HG03064 (cell line): ENCODE data around the gene RASL11B.

Experiments used
- ATAC-seq: cut with Tn5 transposase; IDR thresholded peaks from one replicate; pipeline ENCODE4 v1.9.1; 2021; ENCODE audit warnings: low read depth; ENCODE audit not compliant: unreplicated experiment

Gene RASL11B

DNA sequence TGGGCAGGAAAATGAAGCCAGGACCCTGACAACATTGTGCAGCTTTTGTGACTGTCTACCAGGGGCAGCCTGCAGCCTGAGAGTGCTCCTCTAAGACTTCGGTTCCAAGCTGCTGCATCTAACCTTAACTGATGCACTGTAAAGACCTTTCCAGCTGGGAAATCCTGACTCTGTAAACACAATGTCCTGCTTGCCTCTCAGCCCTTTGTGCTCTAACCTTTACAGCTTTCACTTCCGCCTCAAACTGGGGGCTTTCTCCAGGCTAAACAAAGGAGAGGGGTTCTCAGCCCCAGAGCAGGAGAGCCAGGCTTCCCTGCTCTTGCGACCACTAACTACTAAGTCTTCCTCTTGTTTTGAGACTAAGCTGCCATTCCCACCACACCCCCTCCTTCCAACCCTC is 19.3 kb upstream of the RASL11B start:
- ATAC-seq = no peak

- ATAC-seq = no peak
These were observed 18.8 kb upstream of the RASL11B start for GRCh38 chr4:52843351-52843750.

- no peak for ATAC-seq
These were observed 18.2 kb upstream of the RASL11B start for GRCh38 chr4:52843958-52844357.

GRCh38 chr4:52844596-52844995 is 17.5 kb upstream of the RASL11B start:
- no peak for ATAC-seq

DNA sequence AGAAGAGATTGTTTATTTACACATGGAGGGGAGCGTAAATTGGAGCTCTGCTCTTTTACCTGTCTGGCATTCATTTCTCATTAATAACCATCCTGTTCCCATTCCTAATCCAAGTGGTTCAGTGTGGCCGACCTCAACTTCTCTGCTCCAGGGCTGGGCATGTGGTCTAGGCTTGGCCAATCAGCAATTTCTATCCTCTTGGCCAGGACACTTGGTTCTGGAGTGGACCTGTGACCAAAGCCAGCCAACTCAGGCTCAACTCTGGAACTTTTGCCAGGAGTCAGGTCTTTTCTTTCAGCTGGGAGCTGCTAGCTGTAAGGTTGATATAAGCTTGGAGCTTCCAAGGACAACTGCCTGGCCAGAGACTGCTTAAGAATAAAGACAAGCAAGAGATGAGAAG is 15.6 kb upstream of the RASL11B start:
- ATAC-seq = no peak

DNA sequence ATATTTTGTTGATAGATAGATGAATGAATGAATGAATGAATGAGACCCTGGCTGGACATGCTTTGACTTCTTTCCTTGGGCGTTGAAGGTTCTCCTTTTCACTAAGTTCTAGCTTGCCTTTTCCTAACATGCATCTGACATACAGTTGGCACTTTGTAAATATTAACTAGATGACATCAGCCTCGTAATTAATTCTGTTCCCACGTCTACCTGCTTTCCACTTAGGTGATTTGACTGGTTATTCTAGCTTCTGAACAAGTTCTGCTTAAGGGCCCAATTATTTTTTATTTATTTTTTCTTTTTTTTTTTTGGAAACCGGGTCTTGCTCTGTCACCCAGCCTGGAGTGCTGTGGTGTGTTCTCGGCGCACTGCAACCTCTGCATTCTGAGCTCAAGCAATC is 13.9 kb upstream of the RASL11B start:
- no peak for ATAC-seq

DNA sequence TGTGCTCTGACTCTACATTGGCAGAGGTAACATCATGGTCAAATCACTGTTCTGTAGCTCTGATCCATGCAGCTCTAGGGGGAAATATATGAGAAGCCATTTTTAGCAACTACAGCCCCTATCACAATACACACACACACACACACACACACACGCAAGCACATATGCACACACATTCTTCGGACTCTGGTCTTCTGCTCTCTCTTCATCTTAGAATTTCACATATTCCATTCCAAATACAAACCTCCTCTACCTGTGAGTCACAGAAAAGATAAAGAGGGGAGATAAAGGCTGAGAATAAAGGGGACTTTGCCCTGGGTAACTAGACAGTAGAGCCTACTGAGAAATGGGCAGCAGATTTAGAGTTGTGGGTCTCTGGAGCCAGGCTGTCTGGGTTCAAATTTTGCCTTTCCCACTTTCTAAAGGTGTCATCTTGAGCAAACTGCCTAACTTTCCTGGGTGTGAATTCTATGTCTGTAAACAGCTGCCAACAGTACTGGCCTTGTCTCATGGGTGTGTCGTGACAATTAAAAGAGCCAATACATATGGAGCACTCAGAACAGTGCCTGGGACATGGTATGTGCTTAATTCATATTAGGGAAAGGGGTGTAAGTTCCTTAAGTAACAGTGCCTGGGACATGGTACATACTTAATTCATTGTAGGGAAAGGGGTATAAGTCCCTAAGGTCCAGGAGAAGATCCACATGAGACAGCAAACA is 11.6 kb upstream of the RASL11B start:
- no peak for ATAC-seq

DNA sequence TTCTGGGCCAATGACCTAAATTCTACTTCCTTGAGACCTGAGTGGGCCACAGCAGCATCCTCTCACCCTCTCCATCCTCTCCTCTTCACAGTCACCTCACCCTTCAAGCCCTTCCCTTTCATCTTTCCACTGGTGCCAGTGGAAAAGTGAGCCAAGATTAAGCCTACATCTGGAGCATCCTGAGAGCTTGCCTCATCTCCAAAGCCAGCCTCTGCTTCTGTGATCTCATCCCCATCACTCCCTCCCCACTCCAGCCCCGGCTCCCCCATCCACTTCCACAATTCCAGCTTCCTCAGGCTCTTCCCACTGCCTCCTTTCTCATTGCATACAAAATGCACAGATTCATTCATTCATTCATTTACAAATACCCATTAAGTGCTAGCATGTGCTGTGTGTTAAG is 10.1 kb upstream of the RASL11B start:
- ATAC-seq = no peak

GRCh38 chr4:52852711-52853110 is 9.4 kb upstream of the RASL11B start:
- no peak for ATAC-seq

DNA sequence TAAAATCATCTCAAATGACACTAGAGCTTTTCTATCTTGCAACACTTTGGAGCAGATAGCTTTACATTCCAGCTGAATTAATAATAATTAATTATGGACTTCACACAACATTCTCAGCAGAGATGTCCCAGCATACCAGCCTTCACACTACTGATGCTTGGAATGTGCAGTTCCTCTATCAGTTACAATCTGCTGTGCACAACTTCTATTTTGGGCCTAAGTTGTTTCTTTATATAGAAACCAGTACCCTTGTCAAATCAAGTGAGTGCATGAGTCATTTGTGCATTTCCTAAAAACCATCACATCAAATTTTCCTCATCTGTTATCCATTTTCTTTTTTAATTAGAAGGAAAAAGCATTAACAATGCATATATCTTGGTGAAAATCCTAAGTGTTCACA is 8.8 kb upstream of the RASL11B start:
- no peak for ATAC-seq

- ATAC-seq = no peak
These were observed 5.3 kb upstream of the RASL11B start for GRCh38 chr4:52856801-52857200.

- ATAC-seq = no peak
These were observed 1.8 kb upstream of the RASL11B start for GRCh38 chr4:52860361-52860760.

- ATAC-seq = no peak
These were observed 820 bp upstream of the RASL11B start for GRCh38 chr4:52861171-52861823.

- ATAC-seq = no peak
These were observed 583 bp downstream of the RASL11B start for GRCh38 chr4:52862639-52863161.

- ATAC-seq = no peak
These were observed 1.2 kb downstream of the RASL11B start for GRCh38 chr4:52863324-52863723.

- ATAC-seq = no peak
These were observed 2.7 kb downstream of the RASL11B start for GRCh38 chr4:52864793-52865192.

- no peak for ATAC-seq
These were observed 3.2 kb downstream of the RASL11B start for GRCh38 chr4:52865300-52865699.

- ATAC-seq = no peak
These were observed 4.6 kb downstream of the RASL11B start for GRCh38 chr4:52866734-52867133.

- no peak for ATAC-seq
These were observed 5.0 kb downstream of the RASL11B start for GRCh38 chr4:52867163-52867562.

DNA sequence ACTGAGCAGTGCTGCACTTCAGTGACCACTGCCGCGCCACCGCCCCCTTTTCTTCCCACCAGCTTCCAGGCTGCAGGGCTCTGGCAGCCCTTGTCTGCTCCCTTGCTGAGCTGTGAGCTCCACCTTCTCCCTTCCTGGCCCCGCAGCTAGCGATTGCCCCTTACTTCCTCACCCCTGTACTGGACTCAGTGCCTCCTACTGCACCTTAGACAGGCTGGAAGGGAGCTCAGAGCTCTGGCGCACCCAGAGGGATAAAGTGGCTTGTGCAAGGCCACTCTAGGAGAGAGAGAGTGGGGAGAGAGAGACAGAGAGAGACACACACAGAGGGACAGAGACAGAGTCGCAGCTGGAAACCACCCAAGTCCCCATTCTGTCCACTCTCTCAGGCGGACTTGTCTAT is 6.0 kb downstream of the RASL11B start:
- ATAC-seq = no peak

DNA sequence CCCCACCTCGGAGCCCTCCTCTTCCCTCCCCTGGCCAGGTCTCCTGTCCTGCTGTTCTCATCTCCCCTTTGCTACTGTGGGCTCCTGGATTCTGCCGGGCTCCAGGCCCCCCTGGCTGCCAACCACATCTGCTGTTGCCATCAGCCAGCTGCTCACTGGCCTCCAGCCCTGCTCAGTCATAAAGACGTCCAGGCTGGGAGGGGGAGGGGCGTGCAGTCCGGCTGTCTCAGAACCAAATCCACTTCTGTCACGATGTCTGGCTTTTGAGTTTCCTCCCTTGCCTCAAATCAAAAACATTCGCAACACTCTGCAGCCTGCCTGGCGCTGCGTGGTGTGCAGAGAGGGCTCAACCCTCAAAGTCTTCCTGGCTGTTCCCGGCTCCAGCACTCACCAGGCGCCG is 7.1 kb downstream of the RASL11B start:
- ATAC-seq = no peak

DNA sequence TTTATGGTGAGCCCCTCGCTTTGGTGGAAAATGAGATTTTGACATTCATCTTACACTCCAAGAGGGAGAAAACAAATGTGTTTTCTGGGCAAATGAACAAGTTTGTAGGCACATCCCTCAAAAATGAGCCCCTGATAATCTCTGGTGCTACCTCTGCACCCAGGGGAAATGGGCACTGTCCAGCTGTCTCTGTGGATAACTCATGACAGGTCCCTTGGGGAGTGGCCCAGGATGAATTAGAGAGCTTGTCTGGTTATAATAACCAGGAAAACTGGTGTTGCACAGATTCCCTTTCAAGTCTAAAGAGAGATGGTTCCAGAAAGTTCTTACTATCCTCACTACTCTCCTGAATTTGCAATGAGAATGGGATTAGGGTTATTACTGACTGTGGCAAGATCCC is 7.5 kb downstream of the RASL11B start:
- no peak for ATAC-seq
